ENCODE measurements around the gene NPR1. TPM values are rescaled to one million over a fixed set of nuclear protein-coding genes. Genes with fewer than 3 reads are reported as not detected.

The NPR1 gene
- total RNA-seq = 6.8 TPM

DNA sequence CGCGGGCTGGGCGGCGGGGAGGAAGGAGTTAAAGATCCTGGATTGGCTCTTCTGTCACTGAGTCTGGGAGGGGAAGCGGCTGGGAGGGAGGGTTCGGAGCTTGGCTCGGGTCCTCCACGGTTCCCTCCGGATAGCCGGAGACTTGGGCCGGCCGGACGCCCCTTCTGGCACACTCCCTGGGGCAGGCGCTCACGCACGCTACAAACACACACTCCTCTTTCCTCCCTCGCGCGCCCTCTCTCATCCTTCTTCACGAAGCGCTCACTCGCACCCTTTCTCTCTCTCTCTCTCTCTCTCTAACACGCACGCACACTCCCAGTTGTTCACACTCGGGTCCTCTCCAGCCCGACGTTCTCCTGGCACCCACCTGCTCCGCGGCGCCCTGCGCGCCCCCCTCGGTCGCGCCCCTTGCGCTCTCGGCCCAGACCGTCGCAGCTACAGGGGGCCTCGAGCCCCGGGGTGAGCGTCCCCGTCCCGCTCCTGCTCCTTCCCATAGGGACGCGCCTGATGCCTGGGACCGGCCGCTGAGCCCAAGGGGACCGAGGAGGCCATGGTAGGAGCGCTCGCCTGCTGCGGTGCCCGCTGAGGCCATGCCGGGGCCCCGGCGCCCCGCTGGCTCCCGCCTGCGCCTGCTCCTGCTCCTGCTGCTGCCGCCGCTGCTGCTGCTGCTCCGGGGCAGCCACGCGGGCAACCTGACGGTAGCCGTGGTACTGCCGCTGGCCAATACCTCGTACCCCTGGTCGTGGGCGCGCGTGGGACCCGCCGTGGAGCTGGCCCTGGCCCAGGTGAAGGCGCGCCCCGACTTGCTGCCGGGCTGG is at the start of gene NPR1:
NPR1 (plus strand) TSS at position 170 of the 818 bp plus-strand sequence; CDS start at position 591, 421 bp downstream.

DNA sequence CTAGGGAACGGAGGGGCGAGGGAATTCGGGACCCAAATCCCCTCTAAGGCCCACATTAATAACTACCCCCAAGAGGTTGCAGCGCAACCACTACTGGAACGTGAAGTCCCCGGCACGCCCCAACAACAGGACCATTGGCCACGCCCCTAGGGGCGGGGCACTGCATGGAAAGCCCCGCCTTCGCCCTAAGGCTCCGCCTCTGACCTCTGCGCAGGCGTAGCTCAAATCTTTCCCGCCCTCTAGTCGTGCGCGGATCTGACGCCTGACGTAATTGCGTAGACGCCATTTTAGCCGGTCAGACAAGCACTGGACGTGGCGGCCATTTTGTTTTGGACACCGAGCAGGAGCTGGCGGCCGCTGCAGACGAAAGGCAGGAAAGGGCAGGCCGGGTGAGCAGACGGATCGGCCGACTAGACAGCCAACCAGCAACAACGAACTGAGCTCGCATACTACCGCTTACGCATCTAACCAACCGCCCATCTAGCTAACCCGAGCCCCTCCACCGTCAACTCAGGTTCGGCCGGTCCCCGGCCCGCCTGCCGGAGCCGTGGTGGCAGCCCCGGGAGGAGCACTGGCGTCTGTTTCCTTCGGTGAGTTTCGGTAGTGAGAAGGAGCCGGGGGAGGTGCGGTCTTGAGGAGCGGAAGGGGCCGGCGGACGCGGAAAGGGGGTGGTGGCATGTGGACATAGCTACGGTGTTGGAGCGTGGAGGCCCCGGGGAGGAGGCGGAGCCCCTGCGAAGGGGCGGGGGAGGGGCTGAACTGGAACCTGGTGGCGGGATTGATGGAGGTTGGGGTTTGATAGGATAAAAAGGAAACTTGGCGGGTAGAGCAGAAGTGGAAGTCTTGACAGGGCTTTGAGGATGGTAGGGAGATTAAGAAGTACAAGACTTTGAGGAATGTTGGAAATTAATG is 44.5 kb upstream of the NPR1 start, which contains the start of gene CHTOP:
CHTOP (plus strand) TSS at position 313 of the 912 bp plus-strand sequence. CDS start 2,523 bp downstream, outside the sequence.

DNA sequence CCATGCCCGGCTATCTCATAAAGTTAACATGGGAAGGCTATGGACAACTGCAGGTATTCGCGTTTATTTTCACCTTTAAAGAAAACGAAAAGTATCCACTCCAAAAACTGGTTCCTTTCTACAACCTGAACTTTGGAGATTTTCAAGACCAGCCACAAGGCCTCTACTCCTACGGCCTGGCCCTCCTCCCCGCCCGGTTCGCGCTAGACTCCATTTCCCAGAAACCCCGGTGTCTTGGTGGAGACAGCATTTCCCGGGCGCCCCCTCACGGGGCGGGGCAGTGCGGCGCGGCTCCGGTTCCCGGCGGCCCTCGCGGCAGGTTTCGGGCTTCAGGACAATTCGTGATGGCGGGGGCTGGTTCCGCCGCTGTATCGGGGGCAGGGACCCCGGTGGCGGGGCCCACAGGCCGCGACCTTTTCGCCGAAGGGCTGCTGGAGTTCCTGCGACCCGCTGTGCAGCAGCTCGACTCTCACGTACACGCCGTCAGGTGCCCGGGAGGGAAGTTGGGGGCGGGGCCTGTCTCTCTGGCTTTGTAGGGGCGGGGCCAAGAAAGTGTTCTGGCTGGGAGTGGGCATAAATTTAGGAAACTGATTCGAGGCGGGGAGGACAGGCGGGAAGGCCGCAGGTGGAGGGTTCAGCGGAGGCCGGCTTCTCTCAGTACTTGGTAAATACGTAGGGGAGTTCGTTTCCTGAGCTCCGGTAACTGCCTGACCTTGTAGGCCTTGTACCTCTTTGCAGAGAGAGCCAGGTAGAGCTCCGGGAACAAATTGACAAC is 19.9 kb upstream of the NPR1 start, which contains the start of gene SNAPIN:
SNAPIN (plus strand) TSS at position 304 of the 775 bp plus-strand sequence; CDS start at position 345, 41 bp downstream.

DNA sequence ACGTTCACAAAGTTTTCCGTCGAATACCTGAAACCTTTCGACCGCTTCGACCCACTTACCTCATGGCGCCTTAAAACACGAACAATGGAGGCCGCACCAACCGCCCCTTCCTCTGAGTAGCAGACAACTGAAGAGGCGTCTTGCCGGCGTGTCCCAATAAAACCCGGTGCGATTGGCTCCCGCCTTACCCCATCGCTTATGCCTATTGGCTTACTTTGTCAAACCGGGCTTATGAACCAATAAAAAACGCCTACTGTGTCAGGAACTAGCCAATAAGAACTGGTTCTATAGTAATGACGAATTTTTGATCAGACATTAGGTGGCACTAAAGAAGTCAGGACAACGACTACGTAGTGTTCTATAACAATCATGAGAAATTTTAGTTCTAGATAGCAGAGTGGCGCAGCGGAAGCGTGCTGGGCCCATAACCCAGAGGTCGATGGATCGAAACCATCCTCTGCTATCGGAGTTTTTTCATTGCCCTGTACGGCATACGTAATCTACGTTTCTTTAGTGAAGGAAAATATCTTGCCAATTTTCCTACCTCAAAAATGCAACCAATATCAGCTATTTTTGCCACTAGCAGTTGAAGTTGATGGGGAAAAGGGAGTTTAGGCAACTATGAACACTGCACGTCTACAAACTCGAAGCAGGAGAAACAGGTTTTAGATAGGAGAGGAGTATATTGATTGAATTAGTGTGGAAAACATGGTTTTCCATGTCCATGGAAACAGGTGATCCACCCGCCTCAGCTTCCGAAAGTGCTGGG is 7.4 kb upstream of the NPR1 start, which contains the start of gene ILF2:
ILF2 (minus strand) TSS at position 135 of the 769 bp plus-strand sequence; CDS start at position 64, 71 bp downstream.

DNA sequence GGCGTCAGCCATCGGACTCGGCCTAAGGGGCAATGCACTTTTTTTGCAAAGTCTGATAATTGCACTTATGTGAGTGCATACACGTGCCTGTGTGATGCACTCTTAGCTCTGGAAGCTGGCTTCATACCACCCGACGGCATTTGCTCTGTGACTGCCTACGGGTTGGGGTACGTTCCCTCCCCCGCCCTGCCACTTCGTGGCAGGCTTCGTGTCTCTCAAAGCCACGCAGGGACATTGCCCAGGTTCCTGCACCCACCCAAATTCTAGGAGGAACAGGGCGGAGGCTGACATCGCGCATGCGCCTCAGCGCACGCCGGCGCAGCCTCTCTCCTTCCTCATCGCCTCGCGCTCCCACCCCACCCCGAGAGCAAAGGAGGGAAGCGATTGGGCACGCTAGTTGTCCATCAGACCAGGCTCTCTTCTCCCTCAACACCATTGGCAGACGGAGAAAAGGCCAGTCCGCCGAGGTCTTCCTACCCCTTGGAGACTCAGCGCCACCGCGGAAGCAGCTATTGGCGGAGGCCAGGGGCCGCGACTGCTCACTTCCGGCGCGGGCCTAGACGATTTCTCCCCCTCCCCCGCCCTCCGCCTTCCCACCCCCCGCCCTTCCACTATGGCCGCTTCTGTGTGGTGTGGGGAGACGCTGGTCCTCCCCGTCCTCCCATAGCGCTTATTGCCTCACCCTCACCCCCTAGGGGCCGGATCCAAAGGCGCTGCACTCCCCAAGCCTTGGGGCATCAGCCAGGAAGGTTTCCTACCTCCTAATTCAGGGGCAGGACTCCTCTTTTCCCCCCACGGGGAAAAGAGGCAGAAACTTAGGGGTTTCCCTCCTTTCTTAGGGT is 49.2 kb downstream of the NPR1 start, which contains the start of gene INTS3:
INTS3 (plus strand) TSS at position 588 of the 842 bp plus-strand sequence. CDS start 585 bp downstream, outside the sequence.

Other genes starting within 250 kb of the NPR1 start
- gene S100A7, start 218.0 kb upstream of the NPR1 start, total RNA-seq = not detected
- 36.1 TPM for gene S100A6, start 142.7 kb upstream of the NPR1 start, total RNA-seq
- not detected for gene S100A5, start 137.8 kb upstream of the NPR1 start, total RNA-seq
- 77.8 TPM for gene S100A4, start 132.9 kb upstream of the NPR1 start, total RNA-seq
- gene S100A3, start 129.4 kb upstream of the NPR1 start, total RNA-seq = 1.0 TPM
- gene S100A2, start 112.8 kb upstream of the NPR1 start, total RNA-seq = 2.3 TPM
- 39.4 TPM for gene S100A16, start 65.6 kb upstream of the NPR1 start, total RNA-seq
- gene S100A14, start 62.4 kb upstream of the NPR1 start, total RNA-seq = 4.4 TPM
- gene S100A13, start 51.2 kb upstream of the NPR1 start, total RNA-seq = 13.2 TPM
- 3.5 TPM for gene S100A1, start 50.3 kb upstream of the NPR1 start, total RNA-seq
- 109 TPM for gene CHTOP, start 44.6 kb upstream of the NPR1 start, total RNA-seq
- gene SNAPIN, start 20.0 kb upstream of the NPR1 start, total RNA-seq = 43.6 TPM
- 175 TPM for gene ILF2, start 7.7 kb upstream of the NPR1 start, total RNA-seq
- gene INTS3, start 49.4 kb downstream of the NPR1 start, total RNA-seq = 55.7 TPM
- gene SLC27A3, start 96.7 kb downstream of the NPR1 start, total RNA-seq = 16.4 TPM
- gene GATAD2B, start 244.3 kb downstream of the NPR1 start, total RNA-seq = 23.1 TPM

Data from camera-type eye (tissue), 1 donor.